ENCODE data around the gene SURF6. TPM values are rescaled to one million over a fixed set of nuclear protein-coding genes. Genes with fewer than 3 reads are reported as not detected.
"Not testable (repeated sequence)": the region's sequence is repeated elsewhere in the genome, so short reads cannot be mapped to it uniquely, and the experiment has no call there.

SURF6 gene
- total RNA-seq, 1 experiment from 2014 or later: 5.6 TPM

DNA sequence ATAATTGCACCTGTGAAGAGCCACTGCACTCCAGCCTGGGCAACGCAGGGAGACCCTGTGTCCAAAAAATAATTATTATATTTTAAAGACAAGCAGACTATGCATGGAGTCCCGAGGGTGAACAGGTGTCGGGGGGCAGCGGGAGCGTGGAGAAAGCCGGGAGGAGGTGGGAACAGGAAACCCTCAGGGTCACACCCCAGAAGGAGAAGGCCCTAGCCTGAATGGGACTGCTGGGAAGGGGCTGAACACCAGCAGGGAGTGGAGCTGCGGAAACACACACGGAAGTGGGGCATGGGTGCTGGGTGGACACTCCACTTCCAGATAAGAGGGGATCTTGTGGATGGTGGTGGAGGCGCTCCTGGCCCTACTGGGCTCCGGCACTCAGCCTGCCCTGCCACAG is 12.8 kb downstream of the SURF6 start:
- Histone ChIP-seq H4K20me1 (ENCODE audit: insufficient read depth, low read depth, low read length) (no peaks in the 10 kb centered on the region), H3K9ac (ENCODE audit: low read length) (no peak overlapping the region), H3K27me3 (ENCODE audit: low read length) (no peaks in the 10 kb centered on the region), H3K4me2 (ENCODE audit: low read depth, low read length, poor library complexity, severe bottlenecking) (no peak overlapping the region), H3K9me3 (ENCODE audit: low read length) (no peaks in the 10 kb centered on the region), H3K4me1 (ENCODE audit: low read length) (no peaks in the 10 kb centered on the region), H3K27ac (ENCODE audit: low read length) (no peak overlapping the region), H2AFZ (ENCODE audit: low read length) (no peak overlapping the region), H3K4me3 (ENCODE audit: low read length) (no peak overlapping the region), H3K36me3 (ENCODE audit: insufficient read depth, low read length) (no peaks in the 10 kb centered on the region), H3K79me2 (ENCODE audit: low read length) (no peaks in the 10 kb centered on the region), H3K9me2 (replicated peaks; ENCODE audit: insufficient read depth, low read length) (no peaks in the 10 kb centered on the region)
- no peak for DNase-seq

GRCh38 chr9:133322701-133323100 is 13.3 kb downstream of the SURF6 start:
- no peak for DNase-seq
- no peak overlapping the region for H3K4me3 ChIP-seq (ENCODE audit: low read length)
- H3K4me2 ChIP-seq (ENCODE audit: low read depth, low read length, poor library complexity, severe bottlenecking): no peak overlapping the region
- no peak overlapping the region for H3K27ac ChIP-seq (ENCODE audit: low read length)
- no peak overlapping the region for H2AFZ ChIP-seq (ENCODE audit: low read length)
- no peaks in the 10 kb centered on the region for H3K27me3 ChIP-seq (ENCODE audit: low read length)
- H3K9me2 ChIP-seq (replicated peaks; ENCODE audit: insufficient read depth, low read length): no peaks in the 10 kb centered on the region
- H3K4me1 ChIP-seq (ENCODE audit: low read length): no peaks in the 10 kb centered on the region
- no peaks in the 10 kb centered on the region for H3K9me3 ChIP-seq (ENCODE audit: low read length)
- no peaks in the 10 kb centered on the region for H4K20me1 ChIP-seq (ENCODE audit: insufficient read depth, low read depth, low read length)
- H3K9ac ChIP-seq (ENCODE audit: low read length): no peak overlapping the region
- no peaks in the 10 kb centered on the region for H3K79me2 ChIP-seq (ENCODE audit: low read length)
- H3K36me3 ChIP-seq (ENCODE audit: insufficient read depth, low read length): no peaks in the 10 kb centered on the region

GRCh38 chr9:133321411-133321935 is 14.5 kb downstream of the SURF6 start:
- H3K4me2 ChIP-seq (ENCODE audit: low read depth, low read length, poor library complexity, severe bottlenecking): no peak overlapping the region
- H4K20me1 ChIP-seq (ENCODE audit: insufficient read depth, low read depth, low read length): no peaks in the 10 kb centered on the region
- DNase-seq: no peak
- H3K9me3 ChIP-seq (ENCODE audit: low read length): no peaks in the 10 kb centered on the region
- H2AFZ ChIP-seq (ENCODE audit: low read length): no peak overlapping the region
- H3K27me3 ChIP-seq (ENCODE audit: low read length): no peaks in the 10 kb centered on the region
- no peaks in the 10 kb centered on the region for H3K79me2 ChIP-seq (ENCODE audit: low read length)
- no peaks in the 10 kb centered on the region for H3K36me3 ChIP-seq (ENCODE audit: insufficient read depth, low read length)
- H3K4me3 ChIP-seq (ENCODE audit: low read length): no peak overlapping the region
- no peak overlapping the region for H3K27ac ChIP-seq (ENCODE audit: low read length)
- H3K4me1 ChIP-seq (ENCODE audit: low read length): no peaks in the 10 kb centered on the region
- H3K9me2 ChIP-seq (replicated peaks; ENCODE audit: insufficient read depth, low read length): no peaks in the 10 kb centered on the region
- H3K9ac ChIP-seq (ENCODE audit: low read length): no peak overlapping the region

- DNase-seq: no peak
- no peaks in the 10 kb centered on the region for H3K36me3 ChIP-seq (ENCODE audit: insufficient read depth, low read length)
- H3K4me1 ChIP-seq (ENCODE audit: low read length): no peaks in the 10 kb centered on the region
- no peak overlapping the region for H3K9ac ChIP-seq (ENCODE audit: low read length)
- no peak overlapping the region for H3K27ac ChIP-seq (ENCODE audit: low read length)
- no peaks in the 10 kb centered on the region for H4K20me1 ChIP-seq (ENCODE audit: insufficient read depth, low read depth, low read length)
- H2AFZ ChIP-seq (ENCODE audit: low read length): no peak overlapping the region
- H3K79me2 ChIP-seq (ENCODE audit: low read length): no peaks in the 10 kb centered on the region
- H3K27me3 ChIP-seq (ENCODE audit: low read length): no peaks in the 10 kb centered on the region
- no peak overlapping the region for H3K4me3 ChIP-seq (ENCODE audit: low read length)
- H3K9me2 ChIP-seq (replicated peaks; ENCODE audit: insufficient read depth, low read length): no peaks in the 10 kb centered on the region
- no peaks in the 10 kb centered on the region for H3K9me3 ChIP-seq (ENCODE audit: low read length)
- H3K4me2 ChIP-seq (ENCODE audit: low read depth, low read length, poor library complexity, severe bottlenecking): no peak overlapping the region
Measured at GRCh38 chr9:133320421-133320881, 15.5 kb downstream of the SURF6 start.

DNA sequence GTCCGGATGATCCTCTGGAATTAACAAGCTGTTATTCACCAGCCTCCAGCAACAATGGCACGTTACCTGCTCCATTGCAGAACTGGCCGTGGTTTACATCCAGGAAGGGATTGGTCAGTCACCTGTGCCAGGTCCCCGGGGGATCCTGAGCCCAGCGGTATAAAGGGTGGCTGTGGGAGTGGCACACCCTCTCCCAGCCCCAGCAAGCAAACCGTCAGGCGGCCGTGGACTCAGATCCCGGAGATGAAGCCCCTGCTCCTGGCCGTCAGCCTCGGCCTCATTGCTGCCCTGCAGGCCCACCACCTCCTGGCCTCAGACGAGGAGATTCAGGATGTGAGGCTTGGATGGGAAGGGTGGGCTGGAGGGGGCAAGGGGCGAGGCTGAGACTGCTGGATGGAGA is 18.4 kb downstream of the SURF6 start:
- not testable (repeated sequence) for H3K9me2 ChIP-seq (replicated peaks; ENCODE audit: insufficient read depth, low read length); H3K9ac ChIP-seq (ENCODE audit: low read length); H3K36me3 ChIP-seq (ENCODE audit: insufficient read depth, low read length); H3K27ac ChIP-seq (ENCODE audit: low read length); H3K4me3 ChIP-seq (ENCODE audit: low read length); H3K9me3 ChIP-seq (ENCODE audit: low read length); DNase-seq; H3K27me3 ChIP-seq (ENCODE audit: low read length); H3K4me1 ChIP-seq (ENCODE audit: low read length); H2AFZ ChIP-seq (ENCODE audit: low read length); H3K4me2 ChIP-seq (ENCODE audit: low read depth, low read length, poor library complexity, severe bottlenecking); H3K79me2 ChIP-seq (ENCODE audit: low read length); H4K20me1 ChIP-seq (ENCODE audit: insufficient read depth, low read depth, low read length)

DNA sequence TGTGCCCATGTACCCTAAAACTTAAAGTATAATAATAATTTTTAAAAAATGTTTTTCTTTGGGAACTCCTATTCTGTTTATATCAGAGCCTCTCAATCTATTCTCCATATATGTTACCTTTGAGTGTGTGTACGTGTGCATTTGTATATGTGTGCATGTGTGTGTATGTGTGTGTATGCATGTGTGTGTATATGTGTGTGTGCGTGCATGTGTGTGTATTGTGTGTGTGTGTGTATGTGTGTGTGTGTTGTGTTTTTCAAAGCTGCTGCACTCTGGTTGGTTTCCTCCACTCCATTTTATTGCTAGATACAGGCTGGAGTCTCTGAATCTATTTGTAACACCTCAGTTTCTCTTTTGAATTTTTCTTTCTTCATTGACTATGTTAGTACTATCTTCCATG is 20.0 kb downstream of the SURF6 start:
- Histone ChIP-seq H4K20me1 (ENCODE audit: insufficient read depth, low read depth, low read length) (no peaks in the 10 kb centered on the region), H3K9me2 (replicated peaks; ENCODE audit: insufficient read depth, low read length) (no peaks in the 10 kb centered on the region), H3K27ac (ENCODE audit: low read length) (no peak overlapping the region), H3K4me2 (ENCODE audit: low read depth, low read length, poor library complexity, severe bottlenecking) (no peak overlapping the region), H3K27me3 (ENCODE audit: low read length) (no peaks in the 10 kb centered on the region), H3K9ac (ENCODE audit: low read length) (no peak overlapping the region), H3K4me3 (ENCODE audit: low read length) (no peak overlapping the region), H3K4me1 (ENCODE audit: low read length) (no peaks in the 10 kb centered on the region), H3K36me3 (ENCODE audit: insufficient read depth, low read length) (no peaks in the 10 kb centered on the region), H3K79me2 (ENCODE audit: low read length) (no peaks in the 10 kb centered on the region), H2AFZ (ENCODE audit: low read length) (no peak overlapping the region), H3K9me3 (ENCODE audit: low read length) (no peaks in the 10 kb centered on the region)
- DNase-seq: no peak

GRCh38 chr9:133309608-133310007 is 26.4 kb downstream of the SURF6 start:
- H3K27ac ChIP-seq (ENCODE audit: low read length): no peak overlapping the region

DNA sequence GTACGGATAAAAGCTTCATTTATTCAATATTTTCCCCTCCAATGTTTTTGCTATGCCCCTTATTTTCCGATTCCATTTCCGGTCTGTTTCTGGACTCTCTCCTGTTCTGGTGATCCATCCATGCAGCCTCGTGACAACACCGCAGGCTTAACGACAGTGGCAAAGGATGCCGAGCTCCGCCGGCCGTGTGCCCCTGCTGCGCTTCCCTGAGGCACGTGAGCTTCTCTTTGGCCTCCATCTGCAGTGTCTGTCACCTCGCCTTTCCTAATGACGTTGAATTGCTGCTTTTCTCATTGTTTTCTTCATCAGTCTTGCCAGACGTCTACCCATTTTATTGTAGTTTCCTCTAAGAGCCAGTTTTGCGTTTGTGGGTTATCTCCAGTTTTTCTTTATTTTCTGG is 28.7 kb downstream of the SURF6 start:
- H3K4me2 ChIP-seq (ENCODE audit: low read depth, low read length, poor library complexity, severe bottlenecking): no peak overlapping the region
- no peaks in the 10 kb centered on the region for H3K79me2 ChIP-seq (ENCODE audit: low read length)
- no peaks in the 10 kb centered on the region for H3K4me1 ChIP-seq (ENCODE audit: low read length)
- H3K36me3 ChIP-seq (ENCODE audit: insufficient read depth, low read length): no peaks in the 10 kb centered on the region
- H3K9me3 ChIP-seq (ENCODE audit: low read length): no peaks in the 10 kb centered on the region
- no peak overlapping the region for H3K27ac ChIP-seq (ENCODE audit: low read length)
- no peak overlapping the region for H3K4me3 ChIP-seq (ENCODE audit: low read length)
- DNase-seq: no peak
- no peaks in the 10 kb centered on the region for H4K20me1 ChIP-seq (ENCODE audit: insufficient read depth, low read depth, low read length)
- no peak overlapping the region for H2AFZ ChIP-seq (ENCODE audit: low read length)
- H3K27me3 ChIP-seq (ENCODE audit: low read length): no peaks in the 10 kb centered on the region
- H3K9me2 ChIP-seq (replicated peaks; ENCODE audit: insufficient read depth, low read length): no peaks in the 10 kb centered on the region
- no peak overlapping the region for H3K9ac ChIP-seq (ENCODE audit: low read length)

More at GRCh38 chr9:133309608-133310007, 26.4 kb downstream of the SURF6 start:
- H4K20me1 ChIP-seq (ENCODE audit: insufficient read depth, low read depth, low read length): no peaks in the 10 kb centered on the region
- no peaks in the 10 kb centered on the region for H3K79me2 ChIP-seq (ENCODE audit: low read length)
- H2AFZ ChIP-seq (ENCODE audit: low read length): no peak overlapping the region
- H3K4me2 ChIP-seq (ENCODE audit: low read depth, low read length, poor library complexity, severe bottlenecking): no peak overlapping the region
- H3K9ac ChIP-seq (ENCODE audit: low read length): no peak overlapping the region
- DNase-seq: no peak
- no peaks in the 10 kb centered on the region for H3K9me2 ChIP-seq (replicated peaks; ENCODE audit: insufficient read depth, low read length)
- H3K4me1 ChIP-seq (ENCODE audit: low read length): no peaks in the 10 kb centered on the region
- H3K27me3 ChIP-seq (ENCODE audit: low read length): no peaks in the 10 kb centered on the region
- H3K9me3 ChIP-seq (ENCODE audit: low read length): no peaks in the 10 kb centered on the region
- H3K4me3 ChIP-seq (ENCODE audit: low read length): no peak overlapping the region
- H3K36me3 ChIP-seq (ENCODE audit: insufficient read depth, low read length): no peaks in the 10 kb centered on the region
